Prostate gland (tissue), 2 donors: ENCODE measurements around the gene ASH1L.

Experiments used
- CTCF ChIP-seq, 4 experiments: fragments of 200-600 bp in 2 of 4; fragments of 450-650 bp in 2 of 4; sonication (generic) in 2 of 4; IDR thresholded peaks; 1 replicate in 3 of 4; 2 replicates in 1 of 4; pipeline ENCODE4 v1.5.1; 2016 to 2019; ENCODE audit warnings: antibody characterized with exemption in 4 of 4, mild to moderate bottlenecking in 2 of 4, moderate library complexity in 2 of 4
- POLR2A ChIP-seq: fragments of 450-650 bp; IDR thresholded peaks from one replicate; pipeline ENCODE4 v1.6.1; 2016; ENCODE audit warnings: antibody characterized with exemption, mild to moderate bottlenecking
- POLR2AphosphoS5 ChIP-seq: sonication (generic); formaldehyde crosslinking; IDR thresholded peaks from one replicate; pipeline ENCODE4 v1.6.1; 2017; ENCODE audit warnings: antibody characterized with exemption

- TF ChIP-seq CTCF (IDR thresholded peaks at IDR 0.05), result no peak
- TF ChIP-seq POLR2AphosphoS5, result no peak
- TF ChIP-seq POLR2A, result no peak
Observed at GRCh38 chr1:155320252-155320651, 242.4 kb downstream of the ASH1L start.
